Measurements from ENCODE around the gene CCL27. TPM values are rescaled to one million over a fixed set of nuclear protein-coding genes. Genes with fewer than 3 reads are reported as not detected.
A peak's percentile ranks its signal among the peaks of the same experiment; 100 is the strongest.

CCL27 gene
- not detected for polyA plus RNA-seq (2012; ENCODE audit: low read depth, missing spikeins)

GRCh38 chr9:34662526-34663302 is at the start of gene CCL27:
CCL27 (minus strand) TSS chr9:34662657; CDS start chr9:34662633, 24 bp downstream.
- FAIRE-seq (no peak), DNase-seq (ENCODE audit: insufficient read length, low spot score) (no peak)
- TF ChIP-seq SPI1 (IDR thresholded peaks at IDR 0.05; ENCODE audit: low read depth, low read length) (no peak), TAF1 (IDR thresholded peaks at IDR 0.05; ENCODE audit: low read depth, low read length) (no peak), PAX5 (IDR thresholded peaks at IDR 0.05; ENCODE audit: insufficient read depth, low read length, severe bottlenecking) (no peak), POLR2A (IDR thresholded peaks at IDR 0.05; ENCODE audit: low read depth, low read length) (no peak), POLR2AphosphoS5 (IDR thresholded peaks at IDR 0.05; ENCODE audit: low read depth, low read length) (no peak), POU2F2 (IDR thresholded peaks at IDR 0.05; ENCODE audit: low read depth, low read length) (no peak)

- TF ChIP-seq POLR2AphosphoS5 (IDR thresholded peaks at IDR 0.05; ENCODE audit: low read depth, low read length) (no peak), SPI1 (IDR thresholded peaks at IDR 0.05; ENCODE audit: low read depth, low read length) (no peak), TAF1 (IDR thresholded peaks at IDR 0.05; ENCODE audit: low read depth, low read length) (no peak), POLR2A (IDR thresholded peaks at IDR 0.05; ENCODE audit: low read depth, low read length) (no peak), PAX5 (IDR thresholded peaks at IDR 0.05; ENCODE audit: insufficient read depth, low read length, severe bottlenecking) (no peak), POU2F2 (IDR thresholded peaks at IDR 0.05; ENCODE audit: low read depth, low read length) (no peak)
- DNase-seq (ENCODE audit: insufficient read length, low spot score) (no peak), FAIRE-seq (no peak)
Observed at GRCh38 chr9:34712140-34712539, 49.7 kb upstream of the CCL27 start.

- no peak for FAIRE-seq
- no peak for DNase-seq (ENCODE audit: insufficient read length, low spot score)
- no peak for TF ChIP-seq POLR2A (IDR thresholded peaks at IDR 0.05; ENCODE audit: low read depth, low read length)
Observed at GRCh38 chr9:34710023-34710422, 47.6 kb upstream of the CCL27 start, which contains the start of gene CCL21. CCL21 (minus strand) TSS chr9:34710136; CDS start chr9:34710066, 70 bp downstream.

GRCh38 chr9:34709196-34709978 is 46.9 kb upstream of the CCL27 start:
- no peak for DNase-seq (ENCODE audit: insufficient read length, low spot score)
- FAIRE-seq = no peak
- TF ChIP-seq SPI1 (IDR thresholded peaks at IDR 0.05; ENCODE audit: low read depth, low read length) = no peak
- no peak for TF ChIP-seq POU2F2 (IDR thresholded peaks at IDR 0.05; ENCODE audit: low read depth, low read length)
- TF ChIP-seq POLR2AphosphoS5 (IDR thresholded peaks at IDR 0.05; ENCODE audit: low read depth, low read length) = no peak
- TF ChIP-seq PAX5 (IDR thresholded peaks at IDR 0.05; ENCODE audit: insufficient read depth, low read length, severe bottlenecking) = no peak
- no peak for TF ChIP-seq POLR2A (IDR thresholded peaks at IDR 0.05; ENCODE audit: low read depth, low read length)
- no peak for TF ChIP-seq TAF1 (IDR thresholded peaks at IDR 0.05; ENCODE audit: low read depth, low read length)

GRCh38 chr9:34707130-34707529 is 44.7 kb upstream of the CCL27 start:
- TF ChIP-seq POLR2A (IDR thresholded peaks at IDR 0.05; ENCODE audit: low read depth, low read length) (no peak), POLR2AphosphoS5 (IDR thresholded peaks at IDR 0.05; ENCODE audit: low read depth, low read length) (no peak), POU2F2 (IDR thresholded peaks at IDR 0.05; ENCODE audit: low read depth, low read length) (no peak), TAF1 (IDR thresholded peaks at IDR 0.05; ENCODE audit: low read depth, low read length) (no peak), SPI1 (IDR thresholded peaks at IDR 0.05; ENCODE audit: low read depth, low read length) (no peak), PAX5 (IDR thresholded peaks at IDR 0.05; ENCODE audit: insufficient read depth, low read length, severe bottlenecking) (no peak)
- FAIRE-seq (no peak), DNase-seq (ENCODE audit: insufficient read length, low spot score) (no peak)

GRCh38 chr9:34701769-34702736 is 39.6 kb upstream of the CCL27 start:
- FAIRE-seq = peak; percentile 81
- no peak for TF ChIP-seq POLR2AphosphoS5 (IDR thresholded peaks at IDR 0.05; ENCODE audit: low read depth, low read length)
- no peak for TF ChIP-seq POU2F2 (IDR thresholded peaks at IDR 0.05; ENCODE audit: low read depth, low read length)
- no peak for TF ChIP-seq TAF1 (IDR thresholded peaks at IDR 0.05; ENCODE audit: low read depth, low read length)
- no peak for TF ChIP-seq POLR2A (IDR thresholded peaks at IDR 0.05; ENCODE audit: low read depth, low read length)

GRCh38 chr9:34701023-34701768 is 38.7 kb upstream of the CCL27 start:
- no peak for TF ChIP-seq SPI1 (IDR thresholded peaks at IDR 0.05; ENCODE audit: low read depth, low read length)
- TF ChIP-seq POLR2AphosphoS5 (IDR thresholded peaks at IDR 0.05; ENCODE audit: low read depth, low read length) = no peak
- no peak for TF ChIP-seq POLR2A (IDR thresholded peaks at IDR 0.05; ENCODE audit: low read depth, low read length)
- no peak for TF ChIP-seq PAX5 (IDR thresholded peaks at IDR 0.05; ENCODE audit: insufficient read depth, low read length, severe bottlenecking)
- TF ChIP-seq TAF1 (IDR thresholded peaks at IDR 0.05; ENCODE audit: low read depth, low read length) = no peak
- no peak for TF ChIP-seq POU2F2 (IDR thresholded peaks at IDR 0.05; ENCODE audit: low read depth, low read length)
- DNase-seq (ENCODE audit: insufficient read length, low spot score) = peak; percentile 56
- peak; percentile 77 for FAIRE-seq

More at GRCh38 chr9:34701769-34702736, 39.6 kb upstream of the CCL27 start:
- DNase-seq (ENCODE audit: insufficient read length, low spot score) = peak; percentile 75

- DNase-seq (ENCODE audit: insufficient read length, low spot score) (no peak), FAIRE-seq (no peak)
- no peak for TF ChIP-seq PAX5 (IDR thresholded peaks at IDR 0.05; ENCODE audit: insufficient read depth, low read length, severe bottlenecking)
- no peak for TF ChIP-seq SPI1 (IDR thresholded peaks at IDR 0.05; ENCODE audit: low read depth, low read length)
- no peak for TF ChIP-seq POU2F2 (IDR thresholded peaks at IDR 0.05; ENCODE audit: low read depth, low read length)
- TF ChIP-seq POLR2AphosphoS5 (IDR thresholded peaks at IDR 0.05; ENCODE audit: low read depth, low read length) = no peak
- TF ChIP-seq TAF1 (IDR thresholded peaks at IDR 0.05; ENCODE audit: low read depth, low read length) = no peak
- TF ChIP-seq POLR2A (IDR thresholded peaks at IDR 0.05; ENCODE audit: low read depth, low read length) = no peak
Observed at GRCh38 chr9:34694811-34695210, 32.4 kb upstream of the CCL27 start.

Measured in GM12891 (cell line).